HUDEP-2 (cell line): ENCODE results near the gene TMEM40.
"Not testable (repeated sequence)": the region's sequence is repeated elsewhere in the genome, so short reads cannot be mapped to it uniquely, and the experiment has no call there.

Experiments
- DNase-seq, 76 experiments: peaks; one replicate each; lab custom pipeline; 2025; ENCODE audit not compliant: unreplicated experiment in 76 of 76; lab: John Stamatoyannopoulos, UW

Gene TMEM40

DNA sequence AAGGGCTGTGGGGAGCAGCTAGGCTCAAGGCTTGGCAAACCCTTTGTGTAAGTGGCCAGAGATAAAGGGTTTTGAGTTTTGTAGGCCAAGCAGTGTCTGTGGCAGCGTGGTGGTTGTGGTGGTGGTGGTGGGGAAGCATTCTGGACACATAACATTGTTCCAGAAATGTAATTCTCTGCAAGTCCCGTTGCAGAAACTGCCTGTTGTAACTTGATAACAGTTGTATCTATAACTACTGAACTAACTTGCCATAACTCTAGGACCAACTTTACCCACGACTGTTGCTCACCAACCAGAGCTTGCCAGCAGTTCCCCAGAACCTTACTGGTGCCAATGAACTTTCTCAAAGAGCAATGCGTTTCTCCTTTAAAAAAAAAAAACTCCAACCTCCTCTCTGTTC, 18.1 kb upstream of the TMEM40 start:
- DNase-seq = no peak

GRCh38 chr3:12775970-12776369, 16.9 kb upstream of the TMEM40 start:
- not testable (repeated sequence) for DNase-seq

GRCh38 chr3:12775226-12775625, 16.2 kb upstream of the TMEM40 start:
- no peak for DNase-seq

GRCh38 chr3:12774619-12775018, 15.6 kb upstream of the TMEM40 start:
- no peak for DNase-seq

GRCh38 chr3:12773710-12774086, 14.6 kb upstream of the TMEM40 start:
- no peak for DNase-seq

DNA sequence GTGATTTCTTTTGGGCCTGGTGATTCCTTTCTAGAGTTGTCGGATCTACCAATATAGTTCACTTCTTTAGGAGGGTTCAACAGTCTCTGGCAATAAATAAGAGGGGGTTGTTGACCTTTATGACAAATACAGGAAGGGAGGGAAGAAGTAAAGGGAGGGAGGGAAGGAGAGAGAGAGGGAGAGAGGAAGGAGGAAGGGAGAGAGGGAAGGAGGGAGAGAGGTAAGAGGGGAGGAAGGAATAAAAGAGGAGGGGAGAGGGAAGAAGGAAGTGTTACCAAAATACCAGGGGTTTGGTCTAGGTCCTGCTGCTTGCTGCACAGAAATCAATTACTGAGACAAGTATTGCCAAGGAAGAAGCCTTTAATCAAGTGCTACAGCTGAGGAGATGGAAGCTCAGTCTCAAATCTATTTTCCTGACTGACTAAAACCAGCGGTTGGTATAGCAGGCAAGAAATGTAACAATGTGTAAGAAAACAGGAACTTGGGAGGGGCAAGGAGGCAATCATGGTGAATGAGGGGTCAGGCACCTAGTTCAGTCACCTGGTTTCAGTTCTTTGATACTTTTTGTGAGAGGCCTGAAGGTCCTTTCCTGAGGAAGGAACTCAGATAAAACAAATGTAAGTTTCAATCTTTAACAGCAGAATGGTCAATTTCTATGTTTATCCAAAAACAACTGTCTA, 14.1 kb upstream of the TMEM40 start:
- DNase-seq = no peak

DNA sequence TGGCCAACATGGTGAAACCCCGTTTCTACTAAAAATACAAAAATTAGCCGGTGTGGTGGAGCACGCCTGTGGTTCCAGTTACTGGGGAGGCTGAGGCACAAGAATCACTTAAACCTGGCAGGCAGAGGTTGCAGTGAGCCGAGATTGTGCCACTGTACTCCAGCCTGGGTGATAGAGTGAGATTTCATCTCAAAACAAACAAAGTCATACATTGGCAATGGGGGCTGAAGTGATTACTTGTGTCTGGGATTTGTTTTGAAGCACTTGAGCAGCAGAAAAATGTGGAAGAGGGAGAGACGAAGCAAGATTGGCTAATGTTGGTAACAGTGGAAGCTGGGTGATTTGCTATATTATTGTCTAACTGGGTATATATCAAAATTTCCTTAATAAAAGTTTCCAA, 13.4 kb upstream of the TMEM40 start:
- no peak for DNase-seq

GRCh38 chr3:12771236-12771635, 12.2 kb upstream of the TMEM40 start:
- no peak for DNase-seq

GRCh38 chr3:12769761-12770160, 10.7 kb upstream of the TMEM40 start:
- no peak for DNase-seq

DNA sequence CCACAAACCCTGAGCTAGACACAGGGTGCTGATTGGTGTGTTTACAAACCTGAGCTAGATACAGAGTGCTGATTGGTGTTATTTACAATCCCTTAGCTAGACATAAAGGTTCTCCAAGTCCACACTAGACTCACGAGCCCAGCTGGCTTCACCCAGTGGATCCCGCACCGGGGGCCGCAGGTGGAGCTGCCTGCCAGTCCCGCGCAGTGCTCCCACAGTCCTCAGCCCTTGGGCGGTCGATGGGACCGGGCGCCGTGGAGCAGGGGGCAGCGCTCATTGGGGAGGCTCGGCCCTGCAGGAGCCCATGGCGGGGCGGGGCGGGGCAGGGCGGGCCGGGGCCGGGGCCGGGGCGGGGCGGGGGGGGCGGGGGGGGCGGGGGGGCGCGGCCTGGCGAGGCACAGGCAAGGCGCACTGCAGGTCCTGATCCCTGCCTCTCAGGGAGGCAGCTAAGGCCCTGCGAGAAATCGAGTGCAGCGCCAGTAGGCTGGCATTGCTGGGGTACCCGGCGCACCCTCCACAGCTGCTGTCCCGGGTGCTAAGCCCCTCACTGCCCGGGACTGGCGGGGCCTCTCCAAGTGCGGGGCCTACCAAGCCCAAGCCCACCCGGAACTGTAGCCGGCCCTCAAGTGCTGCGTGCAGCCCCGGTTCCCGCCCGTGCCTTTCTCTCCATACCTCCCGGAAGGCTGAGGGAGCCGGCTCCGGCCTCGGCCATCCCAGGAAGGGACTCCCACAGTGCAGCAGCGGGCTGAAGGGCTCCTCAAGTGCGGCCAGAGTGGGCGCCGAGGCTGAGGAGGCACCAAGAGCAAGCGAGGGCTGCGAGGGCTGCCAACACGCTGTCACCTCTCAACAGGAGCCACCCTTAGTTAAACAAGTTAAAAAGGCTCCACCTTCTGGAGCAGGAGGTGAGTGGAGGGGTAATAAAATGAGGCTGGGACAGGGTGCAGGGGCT, 9.8 kb upstream of the TMEM40 start:
- no peak for DNase-seq

- no peak for DNase-seq
These were observed 7.5 kb upstream of the TMEM40 start for GRCh38 chr3:12766541-12766940.

- DNase-seq = no peak
These were observed 5.2 kb upstream of the TMEM40 start for GRCh38 chr3:12764171-12764776.

- no peak for DNase-seq
These were observed 870 bp upstream of the TMEM40 start for GRCh38 chr3:12759693-12760565.

DNA sequence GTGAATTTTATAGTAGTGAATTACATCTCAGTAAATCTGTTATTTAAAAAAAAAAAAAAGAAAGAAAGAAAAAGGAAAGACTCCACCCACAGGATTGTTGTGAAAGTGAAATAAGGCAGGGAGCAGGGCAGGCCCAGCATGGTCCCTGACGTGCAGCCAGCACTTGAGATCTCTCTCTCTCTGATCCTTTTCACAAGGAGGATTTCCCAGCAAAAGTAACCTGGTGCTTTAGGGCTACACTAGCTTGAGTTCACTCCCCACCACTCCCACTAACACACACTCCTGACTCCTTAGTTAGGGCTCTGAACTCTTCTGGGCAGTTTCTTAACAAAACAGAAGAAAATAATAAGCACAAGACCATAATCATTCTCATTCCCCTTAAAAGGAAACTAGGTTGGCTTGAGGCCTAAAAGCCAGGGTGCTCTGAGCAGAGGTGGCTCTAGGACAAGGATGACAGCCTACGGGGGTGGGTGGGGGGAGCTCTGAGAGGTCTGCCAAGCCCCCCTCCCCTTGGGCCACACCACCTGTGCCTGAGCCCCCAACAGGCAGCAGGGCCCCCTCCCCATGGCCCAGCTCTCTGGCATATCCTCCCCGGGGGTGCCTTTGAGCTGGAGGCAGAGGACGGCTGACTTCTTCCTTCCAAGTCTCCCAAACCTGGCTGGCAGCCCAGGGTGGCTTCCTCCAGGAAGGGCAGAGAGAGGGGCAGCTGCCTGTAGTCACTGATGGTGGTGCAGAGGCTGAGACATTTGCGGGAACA, 856 bp downstream of the TMEM40 start:
- DNase-seq = no peak

DNA sequence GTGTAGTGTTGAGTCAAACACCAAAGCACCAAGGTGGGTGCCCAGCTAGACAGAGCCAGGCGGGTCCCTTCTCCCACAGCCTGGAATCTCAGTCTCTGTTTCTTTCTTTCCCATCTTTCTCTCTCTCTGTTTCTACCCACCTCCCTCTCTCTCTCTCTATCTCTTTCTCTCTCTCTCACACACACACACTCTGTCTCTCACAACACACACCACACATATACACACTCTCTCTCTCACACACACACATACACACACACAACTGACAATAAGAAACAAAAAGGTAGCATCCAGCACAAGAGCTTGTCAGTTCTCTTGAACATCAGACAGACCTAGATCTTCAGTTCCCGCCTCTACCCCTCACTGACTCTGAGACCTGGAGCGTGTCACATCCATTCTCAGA, 2.4 kb downstream of the TMEM40 start:
- DNase-seq = no peak

DNA sequence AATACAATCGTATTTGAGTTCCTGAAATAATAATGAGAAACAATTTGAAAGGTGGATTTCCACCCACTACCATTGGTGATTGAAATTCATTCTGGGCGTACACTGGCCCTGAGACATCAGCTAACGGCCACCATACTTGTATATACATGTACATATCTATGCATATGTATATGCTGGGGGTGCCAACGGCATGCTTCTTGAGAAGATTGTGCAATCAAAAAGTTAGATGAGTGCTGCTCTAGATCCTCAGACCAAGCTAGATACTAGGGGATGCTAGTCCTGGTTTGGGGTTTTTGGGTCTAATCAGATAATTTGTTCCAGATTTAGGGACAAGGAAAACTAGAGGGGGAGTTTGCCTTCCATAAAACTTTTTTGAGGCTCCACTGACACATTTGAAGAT, 2.9 kb downstream of the TMEM40 start:
- no peak for DNase-seq

- DNase-seq = no peak
These were observed 3.3 kb downstream of the TMEM40 start for GRCh38 chr3:12755754-12756153.

DNA sequence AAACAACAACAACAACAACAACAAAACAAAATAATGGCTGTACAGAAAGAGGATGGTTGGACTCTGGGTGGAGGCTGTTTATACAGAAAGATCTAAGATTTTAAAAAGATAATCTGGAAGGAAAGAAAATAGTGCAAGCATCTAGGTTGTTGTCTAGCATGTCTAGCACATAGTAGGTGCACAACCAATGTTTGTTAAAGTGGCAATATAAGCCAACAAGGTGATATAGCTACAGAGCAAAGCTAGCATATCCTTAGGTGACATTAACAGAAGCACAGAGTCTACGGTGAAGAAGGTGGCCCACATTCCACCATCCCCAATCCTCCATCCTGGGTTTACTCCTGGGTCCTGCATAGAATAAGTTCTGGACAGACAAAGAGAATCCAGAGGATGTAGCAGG, 4.7 kb downstream of the TMEM40 start:
- no peak for DNase-seq

GRCh38 chr3:12753275-12754028, 5.6 kb downstream of the TMEM40 start:
- DNase-seq = no peak
